ENCODE measurements around the gene USP11. TPM values are rescaled to one million over a fixed set of nuclear protein-coding genes. Genes with fewer than 3 reads are reported as not detected.

Gene USP11
- total and polyA plus RNA-seq, 2 of the 4 experiments (the other 2 are of a cell fraction) = 33.5 to 59.7 TPM

DNA sequence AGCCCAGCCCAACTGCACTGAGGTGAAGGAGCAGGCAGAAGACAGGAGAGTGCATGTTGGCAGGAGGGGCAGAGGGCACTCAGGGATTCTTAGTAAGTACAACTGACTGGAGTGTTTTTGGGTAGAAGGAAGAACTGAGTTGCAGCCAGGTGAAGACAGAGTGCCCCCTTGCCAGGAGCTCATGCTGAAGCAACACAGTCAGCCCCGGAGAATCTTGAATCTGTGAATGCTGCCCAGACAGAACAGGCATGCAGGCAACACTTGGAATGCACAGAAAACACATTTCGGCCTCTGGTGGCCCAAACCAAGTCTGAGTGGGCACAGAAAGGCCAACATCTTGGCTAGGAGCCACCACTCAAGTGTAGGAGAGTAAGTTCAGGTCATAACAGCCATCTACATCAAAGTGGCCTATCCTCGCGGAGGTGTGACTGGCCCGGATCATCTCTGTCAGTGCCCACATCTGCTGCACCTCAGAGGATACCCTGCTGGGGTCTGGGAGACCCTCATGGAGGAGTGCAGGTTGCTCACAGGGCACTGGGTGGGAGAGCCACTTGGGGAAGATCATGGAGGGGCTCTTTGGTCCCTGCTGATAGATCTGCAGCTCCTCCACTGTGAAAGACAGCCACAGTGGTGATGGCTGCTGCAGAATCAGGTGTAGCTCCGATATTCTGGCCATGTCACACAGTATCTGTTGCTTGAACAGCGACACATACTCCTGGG is 40.4 kb downstream of the USP11 start:
- H3K4me3 ChIP-seq (ENCODE audit: insufficient read depth, low read depth, low read length) = no peak overlapping the region
- ATAC-seq (ENCODE audit: low read depth) (no peak), DNase-seq (no peak)
- no peak overlapping the region for H2BK5ac ChIP-seq (ENCODE audit: low read depth, low read length, poor library complexity, severe bottlenecking)
- no peak overlapping the region for H3K14ac ChIP-seq (replicated peaks; ENCODE audit: low read depth, low read length)
- intact Hi-C loops (cut with micrococcal nuclease) (no loop called here), dilution Hi-C loops (cut with HindIII; ENCODE audit: low sequenced_read_pairs, unreplicated experiment) (no loop called here), in situ Hi-C loops (cut with MboI; ENCODE audit: low sequenced_read_pairs) (no loop called here)
- no peak overlapping the region for H3K56ac ChIP-seq (ENCODE audit: extremely low read depth, insufficient read depth, low read length)
- no peak overlapping the region for H2AFZ ChIP-seq (replicated peaks; ENCODE audit: low read length, poor library complexity)
- no peak overlapping the region for H2AK9ac ChIP-seq (replicated peaks; ENCODE audit: low read depth, low read length, poor library complexity)
- WGBS, 2 experiments (ENCODE audit: extremely low coverage in 2 of 2, insufficient read length in 1 of 2) = 40% methylated on average over 2 of the region's 7 CpGs; no CpG with 5 or more reads in 1 of the 2 experiments
- H3K4ac ChIP-seq (ENCODE audit: low read depth, low read length) = no peak overlapping the region
- no peak overlapping the region for H3K18ac ChIP-seq (ENCODE audit: low read depth, low read length)
- H3K27ac ChIP-seq (ENCODE audit: insufficient read depth, low read length) = no peak overlapping the region
- no peaks in the 10 kb centered on the region for H3K36me3 ChIP-seq (ENCODE audit: control insufficient read depth, insufficient read depth, low read length)
- no peak for TF ChIP-seq MAZ (IDR thresholded peaks at IDR 0.05; ENCODE audit: borderline replicate concordance, low read depth, low read length)
- no peak overlapping the region for H3K9ac ChIP-seq (ENCODE audit: low read depth, low read length)
- no peak overlapping the region for H2BK120ac ChIP-seq (ENCODE audit: low read depth, low read length)
- H3K9me3 ChIP-seq (ENCODE audit: control insufficient read depth, insufficient read depth, low read length) = no peaks in the 10 kb centered on the region
- H3K79me1 ChIP-seq (ENCODE audit: low read depth in 1 of 2, low read length in 2 of 2) = no peaks in the 10 kb centered on the region
- POLR2A ChIA-PET (ENCODE audit: unreplicated experiment) = no interaction called here
- no peak overlapping the region for H3K23ac ChIP-seq (ENCODE audit: low read depth, low read length)
- H2BK15ac ChIP-seq (ENCODE audit: low read depth, low read length) = no peak overlapping the region
- BruUV-seq (replicated peaks) = no TSS peak
- H3K9me1 ChIP-seq (ENCODE audit: insufficient read depth, low read length) = no peaks in the 10 kb centered on the region
- H3K4me2 ChIP-seq (ENCODE audit: low read depth, low read length) = no peak overlapping the region
- no peak overlapping the region for H4K91ac ChIP-seq (ENCODE audit: insufficient read depth, low read depth, low read length)
- H3K4me1 ChIP-seq (ENCODE audit: control insufficient read depth, insufficient read depth, low read length) = no peaks in the 10 kb centered on the region
- CTCF ChIA-PET = no interaction called here
- no peak overlapping the region for H2AK5ac ChIP-seq (ENCODE audit: low read depth, low read length)
- no peaks in the 10 kb centered on the region for H4K20me1 ChIP-seq (ENCODE audit: insufficient read depth, low read length)
- peaks cover 7% of the 10 kb centered on the region for H3K27me3 ChIP-seq (ENCODE audit: control insufficient read depth, insufficient read depth, low read length)
- H4K8ac ChIP-seq (ENCODE audit: low read depth in 2 of 2, low read length in 2 of 2) = no peak overlapping the region
- H4K5ac ChIP-seq (ENCODE audit: low read depth, low read length) = no peak overlapping the region
- H2BK20ac ChIP-seq (ENCODE audit: low read depth, low read length) = no peak overlapping the region

Measured in IMR-90 (cell line).